HG03520 (cell line): ENCODE results near the gene CLDN6.

Source experiments
- ATAC-seq: cut with Tn5 transposase; IDR thresholded peaks from one replicate; pipeline ENCODE4 v1.9.1; 2021; ENCODE audit warnings: mild to moderate bottlenecking, moderate library complexity; ENCODE audit not compliant: unreplicated experiment

CLDN6 gene

GRCh38 chr16:3015865-3016521, 2.0 kb downstream of the CLDN6 start:
- no peak for ATAC-seq

- no peak for ATAC-seq
Measured at GRCh38 chr16:3014971-3015370, 3.0 kb downstream of the CLDN6 start.

GRCh38 chr16:3013998-3014690, 3.8 kb downstream of the CLDN6 start:
- no peak for ATAC-seq

- no peak for ATAC-seq
Measured at GRCh38 chr16:3013491-3013951, 4.5 kb downstream of the CLDN6 start.

DNA sequence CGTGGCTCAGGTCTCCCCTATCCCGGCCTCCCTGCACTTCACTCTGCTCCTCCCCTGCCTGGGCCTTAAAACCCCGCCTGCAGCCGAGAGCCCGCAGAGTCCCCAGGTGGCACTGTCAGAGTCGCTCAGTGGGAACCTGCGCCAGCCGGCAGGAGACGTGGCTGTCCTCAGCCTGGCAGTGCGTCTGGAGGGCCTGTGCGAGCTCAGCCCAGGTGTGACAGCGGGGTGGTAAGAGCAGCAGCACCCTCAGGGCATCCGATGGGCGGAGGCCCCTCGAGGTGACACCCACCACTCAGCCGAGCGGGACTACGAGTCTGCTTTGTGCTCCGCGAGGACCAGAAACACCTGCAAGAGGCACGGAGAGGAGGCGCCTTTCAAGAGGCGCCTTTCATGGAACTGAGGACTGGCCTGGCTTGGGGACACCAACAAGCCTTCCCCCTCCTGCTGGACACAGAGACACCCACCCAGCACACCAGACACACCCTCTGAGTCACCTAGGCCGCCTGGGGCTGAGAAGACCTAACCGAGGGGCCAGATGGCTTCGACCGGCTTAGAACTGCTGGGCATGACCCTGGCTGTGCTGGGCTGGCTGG, 5.1 kb downstream of the CLDN6 start, which contains the start of gene CLDN9:
Gene CLDN9, plus strand, starts transcription at position 96 of the 593 bp plus-strand sequence. Its CDS starts 440 bp downstream, at position 536.
- ATAC-seq, result no peak

GRCh38 chr16:3012246-3012645, 5.7 kb downstream of the CLDN6 start:
- ATAC-seq, result no peak

- ATAC-seq, result no peak
Measured at GRCh38 chr16:3010510-3010909, 7.5 kb downstream of the CLDN6 start.

- ATAC-seq, result no peak
Measured at GRCh38 chr16:3009568-3010390, 8.2 kb downstream of the CLDN6 start.

GRCh38 chr16:3008690-3009037, 9.3 kb downstream of the CLDN6 start:
- no peak for ATAC-seq

DNA sequence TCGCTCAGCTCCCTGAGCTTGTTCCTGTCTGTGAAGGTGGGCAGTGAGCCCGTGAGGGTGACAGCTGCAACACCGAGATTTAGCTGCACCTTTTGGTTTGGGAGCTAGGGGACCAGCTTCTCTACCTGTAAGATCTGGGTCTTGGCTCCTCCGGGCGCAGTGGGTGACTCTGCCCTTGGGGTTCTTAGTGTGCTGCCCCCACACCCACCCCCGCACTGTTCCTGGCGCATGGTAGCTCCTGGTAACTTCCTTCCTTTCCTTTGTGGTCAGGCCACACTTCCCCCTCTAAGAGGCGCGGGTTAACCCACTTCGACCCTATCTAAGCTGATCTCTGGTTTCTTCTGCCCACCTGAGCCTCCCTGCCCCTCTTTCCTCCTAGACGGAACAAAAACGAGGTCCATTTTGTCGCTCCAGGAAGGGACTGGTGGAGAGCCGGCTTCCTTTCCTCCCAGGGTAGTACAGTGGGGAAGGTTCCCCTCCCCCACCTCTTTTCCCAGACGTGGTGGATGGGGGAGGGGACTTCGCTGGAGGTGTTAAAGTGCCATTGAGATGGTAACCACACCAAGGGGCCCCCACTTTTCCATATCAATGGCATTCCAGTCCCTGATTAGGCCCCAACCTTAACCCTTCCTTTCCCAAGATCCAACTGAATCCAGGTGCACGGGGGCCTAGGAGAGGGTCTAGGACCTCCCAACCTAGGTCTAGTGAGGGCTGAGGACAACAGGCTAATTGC, 9.9 kb downstream of the CLDN6 start:
- no peak for ATAC-seq

- no peak for ATAC-seq
Measured at GRCh38 chr16:3007059-3007956, 10.7 kb downstream of the CLDN6 start.

DNA sequence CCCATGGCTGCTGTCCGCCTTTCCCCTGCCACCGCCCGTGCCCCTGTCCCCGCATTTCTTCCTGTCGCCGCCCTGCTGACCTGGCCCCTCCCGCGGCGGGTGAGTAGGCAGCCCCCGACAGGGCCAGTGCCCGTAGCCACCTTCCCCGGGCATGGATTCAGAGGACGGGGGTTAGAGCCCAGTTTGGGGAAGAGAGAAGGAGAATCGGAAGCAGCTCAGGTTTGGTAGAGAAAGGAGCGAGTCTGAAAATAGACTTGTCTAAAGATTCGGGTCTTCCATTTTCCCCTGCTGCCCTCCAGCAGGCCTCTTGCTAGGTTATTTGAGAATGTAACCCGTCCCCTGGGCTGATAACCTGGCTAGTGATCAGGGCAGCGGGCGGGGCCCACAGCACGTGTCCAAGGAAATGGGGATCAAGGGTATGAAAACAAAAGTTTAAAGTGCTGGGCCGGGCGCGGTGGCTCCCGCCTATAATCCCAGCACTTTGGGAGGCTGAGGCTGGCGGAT, 13.2 kb downstream of the CLDN6 start:
- ATAC-seq, result no peak

DNA sequence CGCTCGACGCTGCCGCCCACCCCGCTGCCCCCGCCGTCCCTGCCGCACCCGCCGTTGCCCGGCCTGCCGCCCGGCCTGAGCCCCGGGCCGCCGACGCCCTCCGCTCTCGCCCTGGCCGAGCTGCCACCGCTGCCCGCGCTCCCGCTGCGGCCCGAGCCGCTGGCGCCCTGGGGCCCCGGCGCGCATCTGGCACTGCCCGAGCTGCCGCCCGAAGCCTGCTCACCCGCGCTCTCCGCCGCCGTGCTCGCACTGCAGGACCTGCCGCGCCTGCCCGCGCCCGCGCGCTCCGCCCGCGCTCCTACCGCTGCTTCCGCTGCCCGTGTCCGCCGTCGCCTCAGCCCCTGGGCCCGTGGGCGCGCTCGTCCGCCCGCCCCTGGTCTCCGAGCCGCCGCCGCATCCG, 13.7 kb downstream of the CLDN6 start:
- ATAC-seq, result peak; percentile 13

- ATAC-seq, result peak; percentile 95
Measured at GRCh38 chr16:3003582-3004270, 14.3 kb downstream of the CLDN6 start.

GRCh38 chr16:3001316-3001715, 16.7 kb downstream of the CLDN6 start:
- no peak for ATAC-seq

- no peak for ATAC-seq
Measured at GRCh38 chr16:3000540-3000939, 17.4 kb downstream of the CLDN6 start.

- ATAC-seq, result no peak
Measured at GRCh38 chr16:2999929-3000328, 18.1 kb downstream of the CLDN6 start.

DNA sequence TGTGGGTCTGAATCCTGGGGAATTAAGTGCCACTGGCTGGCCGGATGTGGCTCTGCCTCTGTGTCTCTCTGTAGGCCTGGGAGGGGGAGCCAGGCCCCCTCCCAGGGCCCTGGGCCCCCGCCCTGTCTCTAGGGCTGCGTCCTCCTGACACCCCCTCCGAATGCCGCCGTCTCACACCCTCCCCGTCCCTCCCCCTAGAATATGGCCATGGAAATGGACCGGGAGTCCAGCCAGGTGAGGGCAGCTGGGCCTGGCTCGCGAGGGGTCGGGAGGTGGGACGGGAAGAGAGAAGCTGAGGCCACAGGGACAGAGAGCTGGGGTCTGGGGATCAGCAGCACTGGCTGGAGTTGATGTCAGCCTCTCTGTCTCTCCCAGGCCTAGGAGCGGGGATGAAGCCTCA, 21.7 kb downstream of the CLDN6 start:
- no peak for ATAC-seq
